Hepatocyte (in vitro differentiated cells): ENCODE data around the gene TMEM8B. TPM values are rescaled to one million over a fixed set of nuclear protein-coding genes. Genes with fewer than 3 reads are reported as not detected.

ENCODE experiments used
- DNase-seq: peaks from one replicate; pipeline ENCODE4 v3.0.0-alpha.2; 2016; ENCODE audit warnings: low spot score
- H2AFZ ChIP-seq: fragments of 200-600 bp; sonication (generic); 2 replicates; pipeline ENCODE4 v1.6.0; 2016; ENCODE audit warnings: antibody characterized with exemption, mild to moderate bottlenecking
- H3K27ac ChIP-seq: fragments of 200-600 bp; sonication (generic); 2 replicates; pipeline ENCODE4 v1.5.1; 2016; ENCODE audit warnings: mild to moderate bottlenecking
- H3K27me3 ChIP-seq: fragments of 200-600 bp; sonication (generic); 2 replicates; pipeline ENCODE4 v1.6.1; 2016
- H3K36me3 ChIP-seq: fragments of 200-600 bp; sonication (generic); replicated peaks from 2 replicates; pipeline ENCODE4 v1.5.1; 2016; ENCODE audit warnings: low read depth; ENCODE audit not compliant: insufficient read depth
- H3K4me1 ChIP-seq: fragments of 200-600 bp; sonication (generic); 2 replicates; pipeline ENCODE4 v1.5.1; 2016; ENCODE audit warnings: mild to moderate bottlenecking, moderate library complexity; ENCODE audit not compliant: insufficient read depth
- H3K4me2 ChIP-seq: fragments of 200-600 bp; sonication (generic); 2 replicates; pipeline ENCODE4 v1.6.0; 2016
- H3K4me3 ChIP-seq: fragments of 200-600 bp; sonication (generic); 2 replicates; pipeline ENCODE4 v1.5.1; 2016; ENCODE audit warnings: mild to moderate bottlenecking
- H3K79me2 ChIP-seq: fragments of 200-600 bp; sonication (generic); 2 replicates; pipeline ENCODE4 v1.6.0; 2017; ENCODE audit warnings: mild to moderate bottlenecking
- H3K9me2 ChIP-seq: fragments of 200-600 bp; sonication (generic); replicated peaks from 2 replicates; pipeline ENCODE4 v1.6.0; 2017; ENCODE audit warnings: mild to moderate bottlenecking; ENCODE audit not compliant: insufficient read depth
- H3K9me3 ChIP-seq: fragments of 200-600 bp; sonication (generic); 2 replicates; pipeline ENCODE4 v1.5.1; 2016; ENCODE audit warnings: low read depth, mild to moderate bottlenecking
- H4K20me1 ChIP-seq: fragments of 200-600 bp; sonication (generic); 2 replicates; pipeline ENCODE4 v1.6.0; 2016; ENCODE audit warnings: mild to moderate bottlenecking; ENCODE audit not compliant: insufficient read depth, poor library complexity, severe bottlenecking
- EZH2 ChIP-seq: fragments of 200-600 bp; sonication (generic); IDR thresholded peaks from 2 replicates; pipeline ENCODE4 v1.6.1; 2016; ENCODE audit warnings: antibody characterized with exemption, mild to moderate bottlenecking, borderline replicate concordance
- EZH2phosphoT487 ChIP-seq: fragments of 200-600 bp; sonication (generic); IDR thresholded peaks from one replicate; pipeline ENCODE4 v1.6.1; 2018; ENCODE audit warnings: antibody characterized with exemption, mild to moderate bottlenecking, low read depth, moderate library complexity; ENCODE audit not compliant: unreplicated experiment, severe bottlenecking
- WGBS: methylation state at CpG from one replicate; pipeline ENCODE4 v1.1.6; 2016; ENCODE audit warnings: low lambda C conversion rate; ENCODE audit errors: missing lambda C conversion rate; 5-methylcytosine and 5-hydroxymethylcytosine counted together
- polyA plus RNA-seq: library from polyadenylated mRNA; unstranded; fragments of >200 nt; fragmentation: Nextera tagmentation; extraction: Ambion mirVana; gene quantifications from 2 replicates; pipeline ENCODE4 v1.2.1, GENCODE V29; 2016
- total RNA-seq: library from RNA; depleted of rRNA; stranded (reverse); fragments of >200 nt; gene quantifications from 2 replicates; pipeline ENCODE4 v1.2.3, GENCODE V29; 2014
- TF ChIP-seq, protein P1 (sequence below): fragments of 200-600 bp; sonication (generic); IDR thresholded peaks from 2 replicates; pipeline ENCODE4 v1.5.1; 2016; ENCODE audit warnings: antibody characterized with exemption, mild to moderate bottlenecking; ENCODE audit not compliant: poor library complexity

Gene TMEM8B
- total and polyA plus RNA-seq, 2 experiments from 2014 or later, result 12.3 to 13.4 TPM

- 84% methylated on average over 5 of the region's 5 CpGs for WGBS
- Histone ChIP-seq H3K79me2 (no peaks in the 10 kb centered on the region), H3K36me3 (no peaks in the 10 kb centered on the region), H2AFZ (no peak overlapping the region), H3K27ac (no peak overlapping the region), H3K4me1 (no peaks in the 10 kb centered on the region), H3K27me3 (peaks cover 4% of the 10 kb centered on the region), H3K9me3 (no peaks in the 10 kb centered on the region), H4K20me1 (no peaks in the 10 kb centered on the region), H3K9me2 (no peaks in the 10 kb centered on the region), H3K4me3 (no peak overlapping the region), H3K4me2 (no peak overlapping the region)
- no peak for DNase-seq
- TF ChIP-seq EZH2 (no peak), EZH2phosphoT487 (no peak)
- TF ChIP-seq, protein P1, sequence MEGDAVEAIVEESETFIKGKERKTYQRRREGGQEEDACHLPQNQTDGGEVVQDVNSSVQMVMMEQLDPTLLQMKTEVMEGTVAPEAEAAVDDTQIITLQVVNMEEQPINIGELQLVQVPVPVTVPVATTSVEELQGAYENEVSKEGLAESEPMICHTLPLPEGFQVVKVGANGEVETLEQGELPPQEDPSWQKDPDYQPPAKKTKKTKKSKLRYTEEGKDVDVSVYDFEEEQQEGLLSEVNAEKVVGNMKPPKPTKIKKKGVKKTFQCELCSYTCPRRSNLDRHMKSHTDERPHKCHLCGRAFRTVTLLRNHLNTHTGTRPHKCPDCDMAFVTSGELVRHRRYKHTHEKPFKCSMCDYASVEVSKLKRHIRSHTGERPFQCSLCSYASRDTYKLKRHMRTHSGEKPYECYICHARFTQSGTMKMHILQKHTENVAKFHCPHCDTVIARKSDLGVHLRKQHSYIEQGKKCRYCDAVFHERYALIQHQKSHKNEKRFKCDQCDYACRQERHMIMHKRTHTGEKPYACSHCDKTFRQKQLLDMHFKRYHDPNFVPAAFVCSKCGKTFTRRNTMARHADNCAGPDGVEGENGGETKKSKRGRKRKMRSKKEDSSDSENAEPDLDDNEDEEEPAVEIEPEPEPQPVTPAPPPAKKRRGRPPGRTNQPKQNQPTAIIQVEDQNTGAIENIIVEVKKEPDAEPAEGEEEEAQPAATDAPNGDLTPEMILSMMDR, result no peak
Observed at GRCh38 chr9:35858458-35858857, 29.4 kb downstream of the TMEM8B start.

- H3K36me3 ChIP-seq, result no peaks in the 10 kb centered on the region
- TF ChIP-seq, protein P1, result no peak
- TF ChIP-seq EZH2 (no peak), EZH2phosphoT487 (no peak)
Observed at GRCh38 chr9:35859310-35859989, 30.4 kb downstream of the TMEM8B start.

DNA sequence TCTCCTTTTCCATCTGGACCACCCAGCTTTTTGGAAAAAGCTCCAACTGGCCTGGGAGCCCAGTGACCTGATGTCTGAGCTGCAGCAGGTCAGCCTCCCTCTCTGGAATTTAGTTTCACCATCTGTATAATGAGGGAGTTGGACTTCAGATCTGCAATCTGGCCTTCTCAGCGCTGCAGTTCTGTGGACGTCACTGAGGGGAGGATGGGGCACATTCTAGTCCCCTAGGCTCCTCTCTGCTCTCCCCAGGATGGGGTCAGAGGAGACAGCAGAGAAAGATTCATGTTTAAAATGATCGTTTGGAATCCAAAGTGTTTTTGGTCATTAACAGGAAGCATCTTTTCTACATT, 30.9 kb downstream of the TMEM8B start:
- Histone ChIP-seq H3K36me3 (no peaks in the 10 kb centered on the region), H3K79me2 (no peaks in the 10 kb centered on the region), H2AFZ (no peak overlapping the region), H3K4me3 (no peak overlapping the region), H3K4me2 (no peak overlapping the region), H4K20me1 (no peaks in the 10 kb centered on the region), H3K9me3 (no peaks in the 10 kb centered on the region), H3K9me2 (no peaks in the 10 kb centered on the region), H3K27me3 (peaks cover 4% of the 10 kb centered on the region), H3K4me1 (no peaks in the 10 kb centered on the region), H3K27ac (no peak overlapping the region)
- WGBS, result 74% methylated on average over 3 of the region's 3 CpGs
- TF ChIP-seq EZH2phosphoT487, result no peak
- TF ChIP-seq, protein P1, result no peak
- TF ChIP-seq EZH2, result no peak
- no peak for DNase-seq

More at GRCh38 chr9:35859310-35859989, 30.4 kb downstream of the TMEM8B start:
- peaks cover 4% of the 10 kb centered on the region for H3K27me3 ChIP-seq
- no peaks in the 10 kb centered on the region for H3K4me1 ChIP-seq
- H2AFZ ChIP-seq, result no peak overlapping the region
- H3K27ac ChIP-seq, result no peak overlapping the region
- no peaks in the 10 kb centered on the region for H3K9me3 ChIP-seq
- WGBS, result 85% methylated on average over 16 of the region's 16 CpGs
- DNase-seq, result no peak
- H3K4me2 ChIP-seq, result no peak overlapping the region
- no peaks in the 10 kb centered on the region for H3K79me2 ChIP-seq
- H4K20me1 ChIP-seq, result no peaks in the 10 kb centered on the region
- no peak overlapping the region for H3K4me3 ChIP-seq
- H3K9me2 ChIP-seq, result no peaks in the 10 kb centered on the region
